AG09309 (cell line): ENCODE data around the gene GRIK4.

Experiments
- DNase-seq: peaks from one replicate; pipeline ENCODE4 v3.0.0-alpha.2; 2010; ENCODE audit warnings: low read depth
- H3K4me3 ChIP-seq: 2 replicates; pipeline ENCODE4 v1.5.1; 2011; ENCODE audit warnings: mild to moderate bottlenecking, low read depth, low read length, moderate library complexity; ENCODE audit not compliant: control insufficient read depth
- CTCF ChIP-seq: IDR thresholded peaks from 2 replicates; pipeline ENCODE4 v1.5.1; 2011; ENCODE audit warnings: mild to moderate bottlenecking, low read depth, low read length, inconsistent platforms; ENCODE audit not compliant: insufficient read depth, control insufficient read depth; ENCODE audit errors: missing control alignments

GRIK4 gene

GRCh38 chr11:121037016-121037415 is 525.5 kb downstream of the GRIK4 start:
- no peak overlapping the region for H3K4me3 ChIP-seq
- no peak for DNase-seq
- no peak for TF ChIP-seq CTCF
